NCI-H1105 (cell line): ENCODE measurements around the gene MARCHF2.
"Not testable (repeated sequence)": the region's sequence is repeated elsewhere in the genome, so short reads cannot be mapped to it uniquely, and the experiment has no call there.

ENCODE experiments used
- DNase-seq: peaks from one replicate; lab custom pipeline; 2025; lab: John Stamatoyannopoulos, UW

Gene MARCHF2

GRCh38 chr19:8410718-8411117 is 2.4 kb upstream of the MARCHF2 start:
- DNase-seq, result not testable (repeated sequence)

GRCh38 chr19:8413629-8413995 is 507 bp downstream of the MARCHF2 start:
- DNase-seq, result no peak

GRCh38 chr19:8416796-8417195 is 3.7 kb downstream of the MARCHF2 start:
- no peak for DNase-seq

DNA sequence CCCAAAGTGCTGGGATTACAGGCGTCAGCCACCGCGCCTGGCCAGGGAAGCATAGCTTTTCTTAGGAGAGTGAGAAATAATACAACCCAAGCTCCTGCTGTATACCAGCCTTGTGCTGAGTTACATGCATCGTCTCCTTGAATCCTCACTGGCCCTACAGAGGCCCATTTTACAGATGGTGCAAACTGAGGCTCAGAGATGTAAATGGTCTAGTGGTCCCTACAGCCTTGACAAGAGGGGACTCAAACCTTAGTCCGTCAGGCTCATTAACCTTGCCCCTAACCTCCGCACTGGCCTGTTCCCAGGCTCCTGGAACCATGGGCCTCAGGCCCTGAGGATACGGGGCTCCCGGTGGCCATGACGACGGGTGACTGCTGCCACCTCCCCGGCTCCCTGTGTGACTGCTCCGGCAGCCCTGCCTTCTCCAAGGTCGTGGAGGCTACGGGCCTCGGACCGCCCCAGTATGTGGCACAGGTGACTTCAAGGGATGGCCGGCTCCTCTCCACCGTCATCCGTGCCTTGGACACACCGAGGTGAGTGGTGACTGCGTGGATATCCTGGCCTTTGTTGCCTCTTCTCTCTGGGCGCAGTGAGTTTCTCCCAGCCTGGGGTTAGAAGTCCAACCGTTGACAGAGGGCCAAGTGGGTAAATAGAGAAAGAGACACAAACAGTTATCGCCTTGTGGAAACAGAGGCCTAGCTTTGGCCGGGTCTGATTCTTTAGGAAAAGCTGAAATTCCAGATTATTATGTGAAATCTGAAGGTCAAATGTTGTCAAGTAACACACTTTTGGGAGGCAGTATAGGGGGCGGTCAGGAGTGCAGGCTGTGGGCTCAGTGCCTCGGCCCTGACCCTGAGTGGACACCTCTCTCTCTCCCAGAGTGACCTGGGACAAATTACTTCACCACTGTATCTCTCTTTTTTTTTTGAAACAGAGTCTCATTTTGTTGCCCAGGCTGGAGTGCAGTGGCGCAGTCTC is 8.7 kb downstream of the MARCHF2 start:
- DNase-seq, result no peak

GRCh38 chr19:8423817-8424223 is 10.7 kb downstream of the MARCHF2 start:
- no peak for DNase-seq

- not testable (repeated sequence) for DNase-seq
Measured at GRCh38 chr19:8425331-8425730, 12.2 kb downstream of the MARCHF2 start.

GRCh38 chr19:8426283-8426682 is 13.2 kb downstream of the MARCHF2 start:
- DNase-seq, result no peak

- DNase-seq, result no peak
Measured at GRCh38 chr19:8429044-8429443, 15.9 kb downstream of the MARCHF2 start.

GRCh38 chr19:8429826-8430225 is 16.7 kb downstream of the MARCHF2 start:
- no peak for DNase-seq

DNA sequence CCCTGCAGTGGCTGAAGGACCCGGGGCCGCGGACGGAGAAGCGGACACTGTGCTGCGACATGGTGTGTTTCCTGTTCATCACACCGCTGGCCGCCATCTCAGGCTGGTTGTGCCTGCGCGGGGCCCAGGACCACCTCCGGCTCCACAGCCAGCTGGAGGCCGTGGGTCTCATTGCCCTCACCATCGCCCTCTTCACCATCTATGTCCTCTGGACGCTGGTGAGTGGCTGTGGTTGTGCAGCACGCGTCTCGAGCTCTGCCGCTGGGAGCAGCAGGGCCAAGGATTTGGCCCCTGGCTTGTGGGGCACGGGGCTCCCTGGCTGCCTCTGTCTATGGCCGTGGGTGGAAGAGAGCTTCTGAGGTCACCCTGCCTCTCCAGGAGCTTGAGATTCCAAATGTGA is 17.5 kb downstream of the MARCHF2 start:
- DNase-seq, result no peak

GRCh38 chr19:8438236-8438635 is 25.1 kb downstream of the MARCHF2 start:
- DNase-seq, result no peak

- DNase-seq, result no peak
Measured at GRCh38 chr19:8441725-8442544, 28.8 kb downstream of the MARCHF2 start.

- not testable (repeated sequence) for DNase-seq
Measured at GRCh38 chr19:8444140-8444676, 31.1 kb downstream of the MARCHF2 start.

DNA sequence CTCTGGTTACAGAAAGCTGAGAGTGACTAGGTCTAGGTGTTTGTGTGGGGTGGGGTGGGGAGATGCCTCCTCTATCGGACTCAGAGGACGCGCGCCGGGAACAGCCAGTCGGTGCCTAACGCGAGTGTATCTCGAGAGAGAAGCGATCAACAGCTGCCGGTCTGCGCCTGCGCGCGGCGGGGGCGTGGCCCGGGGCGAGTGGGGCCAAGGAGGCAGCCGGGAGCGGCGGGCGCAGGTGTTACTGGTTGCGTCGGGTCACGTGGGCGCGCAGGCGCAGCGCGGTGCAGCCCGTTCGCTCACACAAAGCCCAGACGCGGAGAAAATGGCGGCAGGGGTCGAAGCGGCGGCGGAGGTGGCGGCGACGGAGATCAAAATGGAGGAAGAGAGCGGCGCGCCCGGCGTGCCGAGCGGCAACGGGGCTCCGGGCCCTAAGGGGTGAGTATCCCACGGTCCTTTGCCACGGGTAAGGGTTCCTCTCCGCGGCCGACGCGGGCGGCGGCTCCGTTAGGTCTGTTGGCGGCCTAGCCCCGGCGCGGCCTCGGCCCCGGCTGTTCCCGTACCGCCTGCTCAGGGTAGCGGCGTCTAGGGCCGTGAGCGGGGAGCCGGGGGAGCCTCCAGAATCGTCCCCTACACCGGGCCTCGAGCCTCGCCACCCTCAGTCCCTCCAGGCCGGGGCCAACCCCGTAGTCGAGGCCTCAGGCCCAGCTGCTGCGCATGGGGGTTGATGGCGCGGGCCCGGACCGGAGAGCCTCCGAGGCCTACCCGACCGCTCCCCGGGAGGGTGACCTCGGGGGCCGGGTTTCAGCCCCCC is 31.8 kb downstream of the MARCHF2 start, which contains the start of gene HNRNPM:
Gene HNRNPM, plus strand, starts transcription at position 299 of the 811 bp plus-strand sequence. Its CDS starts 24 bp downstream, at position 323.
- peak; percentile 95 for DNase-seq

GRCh38 chr19:8445488-8446001 is 32.4 kb downstream of the MARCHF2 start:
- DNase-seq, result peak; percentile 41

DNA sequence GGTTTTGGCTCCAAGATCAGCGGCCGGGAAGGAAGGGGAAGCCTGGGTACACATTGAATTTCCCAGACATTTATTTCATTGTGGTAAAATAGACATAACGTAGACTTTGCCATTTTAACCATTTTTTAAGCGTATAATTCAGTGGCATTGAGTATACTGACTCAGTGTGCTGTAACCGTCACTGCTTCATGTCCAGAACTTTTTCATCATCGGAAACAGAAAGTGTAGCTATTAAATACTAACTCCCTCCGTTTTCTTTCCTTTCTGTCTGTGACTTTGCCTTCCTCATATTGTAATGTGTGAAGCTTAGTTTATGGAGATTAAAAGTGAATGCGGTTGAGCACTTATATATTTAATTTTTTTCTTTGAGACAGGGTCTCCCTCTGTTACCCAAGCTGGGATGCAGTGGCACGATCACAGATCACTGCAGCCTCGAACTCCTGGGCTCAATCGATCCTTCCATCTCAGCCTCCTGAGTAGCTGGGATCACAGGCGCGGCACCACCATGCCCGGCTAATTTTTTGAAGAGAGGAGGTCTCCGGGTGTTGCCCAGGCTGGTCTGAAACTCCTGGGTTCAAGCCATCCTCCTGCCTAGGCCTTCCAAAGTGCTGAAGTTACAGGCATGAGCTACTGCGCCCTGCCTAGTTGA is 33.1 kb downstream of the MARCHF2 start:
- DNase-seq, result no peak

DNA sequence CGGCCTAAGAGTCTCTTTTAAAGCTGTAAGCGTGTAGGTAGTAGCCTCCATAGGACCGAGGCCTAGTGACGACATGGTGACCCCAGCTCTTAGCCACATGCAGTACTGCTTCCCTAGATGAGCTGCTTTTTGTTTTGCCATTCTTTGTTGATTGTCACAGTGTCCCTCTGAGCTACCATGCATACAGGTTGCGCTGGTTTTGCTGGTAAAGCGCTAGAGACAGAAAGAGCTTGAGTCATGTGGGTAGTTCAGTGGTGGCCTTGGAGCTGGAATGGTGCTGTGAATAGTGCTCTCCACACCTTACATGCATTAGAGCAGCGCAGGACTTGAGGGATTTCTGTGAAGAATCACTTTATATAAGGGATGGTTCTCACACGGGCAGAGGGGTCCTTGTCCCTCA is 36.7 kb downstream of the MARCHF2 start:
- no peak for DNase-seq

DNA sequence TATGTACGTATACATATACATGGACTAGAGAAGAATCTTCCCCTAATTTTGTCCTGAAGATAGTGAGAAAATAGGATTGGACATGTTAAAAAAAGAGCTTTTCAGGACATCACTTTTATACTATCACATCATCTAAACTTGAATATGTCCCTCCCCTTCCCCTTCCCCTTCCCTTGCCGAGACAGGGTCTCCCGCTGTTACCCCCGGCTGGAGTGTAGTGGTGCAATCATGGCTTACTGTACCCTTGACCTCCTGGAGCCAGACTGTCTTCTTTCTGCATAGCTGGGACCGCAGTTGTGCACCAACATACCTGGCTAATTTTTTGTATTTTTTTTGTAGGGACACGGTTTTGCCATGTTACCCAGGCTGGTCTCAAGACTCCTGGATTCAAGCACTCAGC is 38.3 kb downstream of the MARCHF2 start:
- no peak for DNase-seq

DNA sequence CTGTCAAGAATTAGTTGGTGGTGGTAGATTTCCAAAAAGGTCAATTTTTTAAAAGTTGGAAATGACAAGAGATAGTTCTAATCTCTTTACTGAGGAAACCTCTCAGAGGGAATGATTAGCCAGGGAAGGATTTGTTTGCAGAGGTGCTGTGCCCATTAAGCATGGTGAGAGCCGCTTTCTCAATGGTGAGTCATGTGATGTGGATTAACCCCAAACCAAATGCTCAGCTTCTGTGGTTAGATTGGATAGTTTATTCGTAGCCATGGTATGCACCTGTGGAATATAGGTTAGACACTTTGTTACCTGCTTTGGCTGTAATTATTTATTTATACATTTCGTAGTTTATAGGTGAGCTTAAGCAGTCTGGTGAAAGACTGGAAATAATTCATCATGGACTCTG is 38.8 kb downstream of the MARCHF2 start:
- DNase-seq, result no peak

DNA sequence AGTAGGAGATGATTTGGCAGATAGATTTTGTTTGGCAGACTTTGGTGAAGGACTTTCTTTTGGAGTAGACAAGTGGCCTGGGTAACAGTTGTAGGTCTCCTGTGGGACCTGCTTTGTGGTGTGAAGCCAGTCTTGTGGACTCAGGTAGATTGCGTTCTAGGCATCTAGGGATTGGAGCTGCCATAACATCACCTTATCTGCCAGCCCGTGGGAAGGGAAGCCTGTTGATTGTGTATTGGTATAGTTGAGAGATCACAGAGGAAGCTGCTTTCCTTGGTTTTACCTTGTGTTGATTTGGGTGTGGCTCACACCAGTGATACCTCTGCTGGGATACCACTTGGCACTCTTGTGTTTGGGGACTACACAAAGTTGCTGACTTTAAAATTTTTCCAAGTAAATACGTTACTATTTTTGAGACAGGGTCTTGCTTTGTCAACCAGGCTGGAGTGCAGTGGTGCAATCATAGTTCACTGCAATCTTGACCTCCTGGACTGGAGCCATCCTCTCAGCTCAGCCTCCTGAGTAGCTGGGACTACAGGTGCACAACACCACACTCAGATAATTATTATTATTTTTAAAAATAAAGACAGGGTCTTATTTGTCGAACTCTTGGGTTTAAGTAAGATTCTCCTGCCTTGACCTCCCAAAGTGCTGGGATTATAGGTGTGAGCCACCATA is 39.5 kb downstream of the MARCHF2 start:
- DNase-seq, result no peak
